NCI-H146 treated with DMSO at 0.1 percent for 48 hours (cell line): ENCODE measurements around the gene ANO10.

Experiments
- DNase-seq: peaks from one replicate; lab custom pipeline; 2025; ENCODE audit not compliant: unreplicated experiment; lab: John Stamatoyannopoulos, UW

Gene ANO10

GRCh38 chr3:43425829-43426228 lies 196.0 kb downstream of the ANO10 start:
- DNase-seq = no peak

DNA sequence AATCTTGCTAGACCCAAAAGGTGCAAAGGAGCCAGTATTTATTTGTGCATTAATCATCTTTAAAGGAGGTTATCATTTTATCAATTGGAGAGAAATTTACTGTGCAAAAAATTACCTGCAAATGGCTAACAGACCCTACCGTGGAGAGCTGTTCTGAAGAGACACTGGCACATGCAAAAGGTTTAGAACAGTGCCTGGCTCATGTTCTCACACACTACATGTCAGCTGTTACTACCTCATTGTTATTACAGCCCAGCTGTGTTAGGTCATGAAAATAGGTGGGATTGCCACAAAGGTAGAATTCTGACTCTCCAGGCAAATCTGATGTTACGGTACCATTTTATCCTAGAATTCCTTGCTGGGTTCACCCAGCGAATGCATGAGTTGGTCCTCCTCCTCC lies 198.2 kb downstream of the ANO10 start:
- DNase-seq = no peak

- no peak for DNase-seq
Observed at GRCh38 chr3:43423142-43423541, 198.7 kb downstream of the ANO10 start.

DNA sequence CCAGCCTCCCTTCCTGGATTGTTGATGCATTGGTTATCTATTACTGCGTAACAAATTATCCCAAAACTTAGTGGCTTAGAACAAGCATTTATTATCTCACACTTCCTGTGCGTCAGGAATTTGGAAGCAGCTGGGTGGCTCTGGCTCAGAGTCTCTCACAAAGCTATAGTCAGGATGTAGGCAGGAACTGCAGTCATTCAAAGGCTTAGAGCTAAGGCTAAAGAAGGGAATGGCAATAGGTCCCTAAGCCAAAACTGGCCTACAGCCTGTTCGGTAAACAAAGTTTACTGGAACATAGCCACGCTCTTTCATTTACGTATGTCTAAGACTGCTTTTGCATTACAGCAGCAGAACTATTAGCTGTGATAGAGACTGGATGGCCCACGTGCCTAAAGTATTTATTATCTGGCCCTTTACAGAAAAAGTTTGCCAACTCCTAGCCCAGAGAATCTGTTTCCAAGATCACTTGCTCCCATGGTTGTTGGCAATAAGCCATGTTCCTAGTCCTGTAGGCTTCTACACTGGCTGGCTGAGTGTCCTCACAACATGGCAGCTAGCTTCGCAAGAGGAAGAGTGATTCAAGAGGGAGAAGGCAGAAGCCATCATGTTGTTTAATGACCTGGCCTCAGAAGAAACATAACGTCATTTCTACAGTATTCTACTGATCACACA lies 203.1 kb downstream of the ANO10 start:
- DNase-seq = no peak

GRCh38 chr3:43417133-43417532 lies 204.7 kb downstream of the ANO10 start:
- no peak for DNase-seq

DNA sequence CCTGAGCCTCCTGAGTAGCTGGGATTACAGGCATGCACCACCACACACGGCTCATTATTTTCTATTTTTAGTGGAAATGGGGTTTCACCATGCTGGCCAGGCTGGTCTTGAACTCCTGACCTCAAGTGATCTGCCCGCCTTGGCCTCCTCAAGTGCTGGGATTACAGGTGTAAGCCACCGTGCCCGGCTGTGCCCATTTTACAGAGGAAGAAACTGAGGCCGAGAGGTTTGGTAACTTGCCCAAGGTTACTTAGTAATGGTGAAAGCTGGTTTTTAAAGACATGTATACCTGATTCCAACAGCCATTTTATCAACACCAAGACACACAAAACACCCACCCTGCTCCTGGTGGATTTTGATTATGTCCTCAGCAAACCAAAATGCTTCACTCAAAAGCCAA lies 206.7 kb downstream of the ANO10 start:
- DNase-seq = no peak

DNA sequence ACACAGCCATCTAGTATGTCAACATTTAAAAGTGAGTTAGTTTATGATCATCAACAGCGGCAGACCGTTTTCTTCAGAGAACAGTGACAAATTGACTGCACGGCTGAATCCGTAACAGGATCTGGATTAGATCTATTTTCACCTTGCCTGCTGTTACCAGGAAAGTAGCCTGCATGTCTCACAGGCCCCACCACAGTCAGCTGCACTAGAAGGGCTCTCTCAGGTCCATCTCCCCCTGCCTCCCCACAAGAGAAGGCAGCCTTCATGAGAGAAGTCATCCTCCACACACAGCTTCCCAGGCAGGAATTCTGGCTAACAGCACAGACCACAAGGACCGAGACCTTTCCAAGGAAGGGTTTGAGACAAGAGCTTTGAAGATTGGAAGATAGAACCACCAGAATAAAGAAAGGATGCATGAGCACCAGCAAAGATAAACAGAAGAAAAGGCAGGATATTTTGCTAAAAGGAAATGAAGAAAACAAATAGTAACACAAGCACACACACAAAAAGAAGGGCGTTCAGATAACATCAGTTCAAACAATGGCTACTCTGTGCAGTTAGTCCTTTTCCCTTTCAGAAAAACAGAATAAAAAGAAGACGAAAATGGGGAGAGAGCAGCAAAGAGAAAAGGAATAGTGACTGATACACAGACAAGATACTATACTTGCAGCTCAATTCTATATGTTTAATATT lies 208.0 kb downstream of the ANO10 start:
- DNase-seq = no peak

DNA sequence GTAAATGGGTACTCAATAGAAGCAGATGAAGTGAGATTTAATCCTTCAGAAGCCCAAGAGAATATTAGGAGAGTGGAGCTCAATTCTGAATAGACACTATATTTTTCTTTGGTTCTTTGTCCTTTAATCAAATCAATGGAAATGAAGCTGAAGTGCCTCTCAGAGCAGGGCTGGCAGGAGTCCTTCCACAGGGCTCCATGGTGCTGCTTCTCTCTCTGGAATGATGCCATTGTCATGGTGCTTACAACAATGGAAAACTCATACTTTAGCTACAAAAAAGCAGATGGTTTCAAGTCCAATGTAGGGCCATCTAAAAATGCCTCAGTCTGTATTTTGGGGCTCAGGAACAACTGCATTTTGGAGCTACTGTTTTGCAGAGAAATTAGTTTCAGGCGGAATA lies 210.4 kb downstream of the ANO10 start:
- DNase-seq = no peak

GRCh38 chr3:43410592-43410991 lies 211.2 kb downstream of the ANO10 start:
- DNase-seq = no peak

DNA sequence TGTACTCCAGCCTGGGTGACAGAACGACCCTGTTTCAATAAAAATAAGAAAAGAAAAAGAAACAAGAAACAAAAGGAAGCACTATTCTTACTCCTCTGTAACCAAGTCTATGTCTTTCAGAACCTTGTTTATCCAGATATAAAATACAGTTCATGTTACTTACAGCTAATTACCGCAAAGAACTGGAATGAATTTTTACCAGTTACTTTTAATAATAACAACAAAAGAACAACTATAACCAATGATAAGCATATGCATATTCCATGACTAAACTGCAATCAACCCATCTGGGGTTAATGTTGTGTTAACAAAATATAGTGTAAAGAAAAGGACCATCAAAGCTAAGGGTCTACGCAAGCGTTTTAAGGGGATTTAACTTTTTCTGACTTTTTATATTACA lies 212.3 kb downstream of the ANO10 start:
- DNase-seq = no peak

GRCh38 chr3:43406643-43407023 lies 215.2 kb downstream of the ANO10 start:
- DNase-seq = no peak

GRCh38 chr3:43405888-43406642 lies 215.7 kb downstream of the ANO10 start:
- DNase-seq = no peak

GRCh38 chr3:43400781-43401730 lies 220.8 kb downstream of the ANO10 start:
- DNase-seq = no peak

- no peak for DNase-seq
Observed at GRCh38 chr3:43400167-43400566, 221.6 kb downstream of the ANO10 start.

DNA sequence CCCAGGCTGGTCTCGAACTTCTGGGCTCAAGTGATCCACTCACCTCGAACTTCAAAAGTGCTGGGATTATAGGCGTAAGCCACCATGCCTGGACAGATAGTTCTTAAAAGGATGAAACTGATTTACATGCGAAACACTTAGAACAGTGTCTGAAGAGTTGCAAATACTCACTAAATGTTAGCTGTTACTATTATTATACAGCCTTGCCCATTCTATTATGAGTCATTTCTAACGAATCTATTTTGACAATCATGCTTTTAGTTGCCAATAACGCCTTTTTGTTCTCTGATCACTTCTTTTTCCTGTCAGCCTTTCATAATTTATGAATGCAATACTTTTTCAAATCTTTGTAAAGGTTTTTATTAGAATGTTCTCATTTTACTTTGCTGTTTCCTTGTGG lies 222.8 kb downstream of the ANO10 start:
- no peak for DNase-seq

GRCh38 chr3:43394041-43394554 lies 227.7 kb downstream of the ANO10 start:
- no peak for DNase-seq

- DNase-seq = no peak
Observed at GRCh38 chr3:43391621-43392020, 230.2 kb downstream of the ANO10 start.

- DNase-seq = no peak
Observed at GRCh38 chr3:43390255-43390588, 231.6 kb downstream of the ANO10 start.

DNA sequence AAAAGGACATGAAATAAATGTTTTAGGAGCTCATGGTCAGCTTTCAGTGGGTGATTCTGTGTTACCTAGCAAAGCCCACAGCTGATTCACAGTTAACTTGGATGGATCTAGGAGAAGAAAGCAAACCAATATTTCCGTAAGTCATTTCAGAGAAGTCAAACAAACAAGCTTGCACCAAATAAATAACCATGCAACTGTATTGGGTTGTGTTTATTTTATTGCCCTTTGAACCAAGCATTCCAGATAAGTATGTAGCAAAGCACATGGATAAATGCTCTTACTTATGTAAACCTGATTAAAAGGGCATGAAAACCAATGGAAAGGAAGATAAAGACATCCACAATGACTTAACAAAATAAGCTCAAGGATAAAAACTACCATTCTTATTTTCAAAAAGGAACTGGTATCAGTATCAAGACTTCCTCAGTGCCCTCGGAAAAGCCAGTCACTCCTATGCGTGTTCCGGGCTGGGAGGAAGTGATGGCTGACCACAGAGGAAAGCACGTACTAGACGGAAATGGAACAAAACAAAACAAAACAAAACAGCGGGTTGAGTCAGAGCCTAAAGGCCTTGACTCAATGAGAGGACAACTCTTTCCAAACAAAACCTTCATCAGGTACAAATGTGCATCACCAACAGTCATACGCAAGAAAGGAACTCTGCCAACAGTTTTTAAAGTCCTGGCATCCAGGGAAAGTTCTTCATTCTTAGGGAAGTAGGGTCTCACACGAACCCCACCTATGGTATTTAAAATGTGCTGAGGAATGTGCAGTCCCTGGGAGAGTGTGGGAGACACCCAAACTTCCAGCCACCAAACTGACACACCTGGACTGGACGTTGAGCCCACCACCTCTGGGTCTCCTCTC lies 232.2 kb downstream of the ANO10 start:
- DNase-seq = no peak

DNA sequence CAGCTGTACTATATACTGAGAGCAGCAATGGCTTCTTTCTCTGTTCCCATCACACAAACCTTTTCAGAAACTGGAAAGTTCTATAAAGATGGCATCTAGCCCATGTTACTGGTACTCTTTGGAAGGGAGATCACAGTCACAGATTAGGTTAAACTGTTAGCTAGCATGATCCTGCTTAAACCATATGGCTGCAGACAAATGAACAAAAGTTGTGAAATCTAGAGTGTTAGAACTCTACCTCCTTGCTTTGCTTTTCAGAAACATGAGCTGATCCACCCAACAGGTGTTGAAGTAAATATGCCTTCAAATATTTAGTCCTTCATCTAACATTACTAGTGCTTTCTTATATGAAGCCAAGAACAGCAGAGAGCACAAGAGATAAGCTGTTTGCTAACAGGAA lies 232.9 kb downstream of the ANO10 start:
- no peak for DNase-seq
